Measurements from ENCODE around the gene CDC34.
A peak's percentile ranks its signal among the peaks of the same experiment; 100 is the strongest.

CDC34 gene

DNA sequence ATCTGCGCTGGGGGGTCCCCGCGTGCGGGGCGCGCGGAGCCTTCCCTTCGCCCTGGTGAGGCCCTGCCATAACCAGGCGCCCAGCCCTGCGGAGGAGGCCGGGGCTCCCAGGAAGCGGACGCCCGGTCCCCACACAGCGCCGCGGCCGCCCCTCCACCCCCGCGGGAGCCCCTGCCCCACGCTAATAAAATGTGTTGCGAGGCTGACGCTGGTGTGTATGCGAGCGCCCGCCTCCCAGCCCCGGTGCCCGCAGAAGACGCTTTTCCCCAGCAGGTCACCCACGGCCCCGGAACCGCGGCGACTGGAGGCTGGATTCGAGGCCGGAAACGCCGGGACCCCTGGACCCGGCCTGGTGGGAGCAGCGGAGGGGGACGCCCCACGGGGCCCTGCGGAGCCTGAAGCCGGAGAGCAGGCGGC is 12.1 kb upstream of the CDC34 start:
- DNase-seq (ENCODE audit: low read depth in 1 of 2, low spot score in 1 of 2), result no peak

- DNase-seq (ENCODE audit: low read depth in 1 of 2, low spot score in 1 of 2), result no peak
Observed at GRCh38 chr19:522726-523125, 8.8 kb upstream of the CDC34 start.

DNA sequence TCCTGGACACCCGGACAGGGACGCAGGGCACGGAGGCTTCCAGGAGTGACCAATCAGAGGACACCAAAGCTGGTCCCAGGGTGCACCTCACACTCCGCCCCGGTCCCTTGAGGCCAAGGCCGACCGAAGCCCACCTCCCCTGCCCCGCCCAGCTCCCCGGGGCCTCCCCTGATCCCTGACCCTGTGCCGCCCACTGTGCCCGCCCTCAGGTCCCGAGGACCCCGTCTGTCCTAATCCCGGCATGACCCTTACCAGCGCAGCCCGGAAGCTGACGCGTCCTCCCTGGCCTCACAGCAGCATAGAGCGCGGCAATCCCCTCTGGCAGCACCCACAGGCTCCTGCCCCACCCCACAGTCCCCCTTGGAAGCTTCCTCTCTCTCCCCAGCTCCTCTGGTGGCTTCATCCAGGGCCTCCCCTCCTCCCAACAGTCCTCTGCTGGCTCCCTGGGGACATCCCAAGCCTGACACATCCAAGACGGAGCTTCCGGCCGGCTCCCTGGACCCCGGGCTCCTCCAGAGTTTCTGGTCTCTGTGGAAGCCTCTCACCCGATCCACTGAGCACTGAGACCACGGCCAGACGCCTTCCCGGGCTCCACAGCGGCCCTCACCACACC is 7.4 kb upstream of the CDC34 start:
- DNase-seq (ENCODE audit: low read depth in 1 of 2, low spot score in 1 of 2), result no peak

GRCh38 chr19:525029-525428 is 6.5 kb upstream of the CDC34 start:
- no peak for DNase-seq (ENCODE audit: low read depth in 1 of 2, low spot score in 1 of 2)

DNA sequence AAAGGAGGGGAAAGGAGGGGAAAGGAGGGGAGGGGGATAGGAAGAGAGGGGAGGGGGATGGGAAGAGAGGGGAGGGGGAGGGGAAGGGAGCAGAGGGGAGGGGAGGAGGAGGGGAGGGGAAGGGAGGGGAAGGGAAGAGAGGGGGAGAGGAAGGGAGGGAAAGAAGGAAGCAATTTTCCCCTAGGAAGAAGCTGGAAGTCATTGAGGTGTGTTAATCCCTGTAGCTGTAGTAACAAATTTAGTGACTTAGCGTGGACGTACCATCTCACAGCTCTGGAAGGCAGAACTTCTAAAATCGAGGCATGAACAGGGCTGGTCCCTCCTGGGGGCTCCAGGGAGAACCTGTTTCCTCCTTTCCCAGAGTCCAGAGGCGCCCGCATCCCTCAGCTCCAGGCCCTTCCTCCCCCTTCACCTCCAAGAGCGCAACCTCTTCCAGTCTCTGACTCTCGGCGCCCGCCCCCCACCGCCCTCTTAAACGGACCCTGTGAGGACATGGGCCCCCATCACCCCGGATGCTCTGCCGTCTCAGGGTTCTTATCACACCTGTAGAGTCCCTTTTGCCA is 5.6 kb upstream of the CDC34 start:
- DNase-seq (ENCODE audit: low read depth in 1 of 2, low spot score in 1 of 2), result no peak

- DNase-seq (ENCODE audit: low read depth in 1 of 2, low spot score in 1 of 2), result no peak
Observed at GRCh38 chr19:530134-531008, 1.2 kb upstream of the CDC34 start.

DNA sequence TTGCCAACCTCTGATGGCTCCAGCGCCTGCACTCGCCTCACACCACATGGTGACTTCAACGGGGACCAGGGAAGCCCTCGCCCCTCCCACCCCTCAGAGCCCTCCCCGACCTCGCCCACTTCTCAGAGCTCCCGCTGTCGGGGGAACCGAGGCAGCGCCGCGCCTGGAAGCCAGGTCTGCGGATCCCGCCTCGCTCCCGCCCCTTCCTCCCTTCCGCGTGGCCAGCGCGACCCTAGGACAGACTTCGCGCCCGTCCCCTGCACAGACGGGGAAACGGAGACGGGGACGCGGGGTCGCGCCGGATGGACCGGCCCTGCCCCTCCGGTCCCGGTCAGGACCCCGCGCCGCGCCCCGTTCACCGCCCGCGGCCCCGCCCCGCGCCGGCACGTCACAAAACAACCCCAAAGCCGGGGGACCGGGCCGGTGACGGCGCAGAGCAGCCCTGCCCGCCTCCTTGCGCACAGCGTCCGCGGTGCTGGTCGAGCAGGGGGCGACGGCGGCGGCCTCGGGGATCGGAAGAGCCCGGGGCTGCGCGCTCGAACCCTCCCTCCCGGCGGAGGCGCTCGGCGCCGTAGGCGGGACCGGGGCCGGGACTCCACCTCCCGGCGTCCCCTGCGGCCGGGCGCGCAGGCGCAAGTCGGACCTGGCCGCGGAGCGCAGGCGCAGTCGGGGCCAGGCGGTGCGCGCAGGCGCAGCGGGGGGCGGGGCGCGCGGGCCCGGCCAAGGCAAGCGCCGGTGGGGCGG is 379 bp upstream of the CDC34 start:
- peak; percentile 69 to 80 for DNase-seq (ENCODE audit: low read depth in 1 of 2, low spot score in 1 of 2)

GRCh38 chr19:532561-533363 is 1.2 kb downstream of the CDC34 start:
- peak in 1 of 2 donors; percentile 22 for DNase-seq (ENCODE audit: low read depth in 1 of 2, low spot score in 1 of 2)

GRCh38 chr19:533364-534058 is 2.0 kb downstream of the CDC34 start:
- DNase-seq (ENCODE audit: low read depth in 1 of 2, low spot score in 1 of 2), result no peak

GRCh38 chr19:534088-534487 is 2.5 kb downstream of the CDC34 start:
- no peak for DNase-seq (ENCODE audit: low read depth in 1 of 2, low spot score in 1 of 2)

DNA sequence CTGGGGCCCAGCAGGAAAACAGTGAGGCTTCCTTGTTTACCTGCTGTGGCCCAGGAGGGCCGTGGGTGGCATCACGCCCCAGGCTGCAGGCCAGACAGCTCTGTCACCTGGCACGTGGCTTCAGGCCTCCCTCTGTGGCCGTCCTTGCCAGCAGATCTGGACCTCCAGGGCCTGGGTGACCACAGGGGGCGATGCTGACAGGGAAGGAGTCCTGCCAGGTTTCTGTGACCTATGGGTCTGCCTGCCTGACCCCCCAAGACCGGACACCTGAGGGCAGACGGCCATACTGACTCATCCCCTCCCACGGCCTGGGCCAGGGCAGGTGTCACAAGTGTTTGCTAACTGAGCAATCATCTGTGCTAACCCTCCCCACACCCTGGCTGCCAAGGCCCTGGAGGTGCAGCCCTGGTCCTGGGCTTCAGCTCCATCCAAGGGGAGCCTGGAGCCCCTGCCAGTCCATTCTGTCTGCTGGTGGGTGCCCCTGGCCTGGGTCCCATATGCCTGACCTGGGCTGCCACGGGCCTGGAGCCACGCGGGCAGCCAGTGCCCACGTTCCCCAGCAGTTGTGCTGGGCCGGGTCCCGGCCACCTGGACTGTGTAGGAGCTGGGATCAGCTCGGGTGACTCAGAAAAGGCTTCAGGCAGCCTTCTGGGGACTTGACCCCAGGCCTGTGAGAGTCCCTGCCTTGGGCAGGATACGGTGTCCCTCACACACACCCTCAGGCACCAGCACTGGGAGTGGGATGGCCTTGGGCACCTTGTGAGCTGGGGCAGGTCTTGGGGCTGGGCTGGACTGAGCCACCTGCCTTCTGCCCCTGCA is 3.7 kb downstream of the CDC34 start:
- DNase-seq (ENCODE audit: low read depth in 1 of 2, low spot score in 1 of 2), result no peak

DNA sequence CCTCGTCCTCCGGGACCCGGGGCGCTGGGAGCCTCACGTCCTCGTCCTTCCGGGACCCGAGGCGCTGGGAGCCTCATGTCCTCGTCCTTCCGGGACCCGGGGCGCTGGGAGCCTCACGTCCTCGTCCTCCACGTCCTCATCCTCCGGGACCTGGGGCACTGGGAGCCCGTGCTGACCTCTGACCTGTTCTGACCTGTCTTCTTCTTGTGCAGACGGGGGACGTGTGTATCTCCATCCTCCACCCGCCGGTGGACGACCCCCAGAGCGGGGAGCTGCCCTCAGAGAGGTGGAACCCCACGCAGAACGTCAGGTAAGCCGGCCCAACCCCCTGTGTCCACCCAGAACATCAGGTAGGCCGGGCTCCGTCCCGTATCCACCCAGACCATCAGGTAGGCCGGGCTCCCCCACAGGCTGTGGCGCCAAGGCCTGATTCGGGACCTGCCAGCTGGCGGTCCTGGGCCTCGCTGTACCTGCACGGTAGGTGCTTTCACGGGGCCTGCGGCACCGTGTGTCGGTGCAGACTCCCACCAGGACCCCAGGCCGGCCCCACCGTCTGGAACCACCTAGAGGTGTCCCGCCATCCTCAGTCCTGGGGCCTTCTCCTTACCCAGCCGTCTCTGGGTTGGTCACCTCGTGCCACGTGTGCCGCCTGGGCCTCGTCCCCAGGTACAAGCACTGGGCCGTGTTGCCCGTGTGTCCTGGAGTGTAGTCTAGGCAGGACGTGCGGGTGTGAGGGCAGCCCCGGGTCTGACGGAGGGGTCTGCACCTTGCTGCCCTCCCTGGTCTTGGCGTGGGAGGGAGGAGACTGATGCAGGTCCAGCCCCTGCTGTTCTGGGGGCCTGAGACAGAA is 4.7 kb downstream of the CDC34 start:
- DNase-seq (ENCODE audit: low read depth in 1 of 2, low spot score in 1 of 2), result no peak

DNA sequence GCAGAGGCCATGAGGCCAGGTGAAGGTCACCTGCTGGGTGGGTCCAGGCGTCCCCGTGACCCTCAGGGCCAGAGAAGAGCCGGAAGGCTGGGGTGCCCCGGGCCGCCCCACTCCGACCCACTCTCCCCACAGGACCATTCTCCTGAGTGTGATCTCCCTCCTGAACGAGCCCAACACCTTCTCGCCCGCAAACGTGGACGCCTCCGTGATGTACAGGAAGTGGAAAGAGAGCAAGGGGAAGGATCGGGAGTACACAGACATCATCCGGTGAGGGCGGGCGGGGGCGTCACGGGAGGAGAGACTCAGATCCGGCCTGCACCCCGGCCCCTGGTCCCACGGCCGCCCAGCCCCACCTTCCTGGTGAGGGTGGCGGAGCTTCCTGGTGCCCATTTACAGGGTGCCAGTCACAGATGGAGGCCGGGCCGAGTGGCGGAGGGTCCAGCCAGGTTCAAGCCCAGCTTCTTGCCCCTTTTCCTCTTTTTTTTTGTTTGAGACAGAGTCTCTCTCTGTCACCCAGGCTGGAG is 5.4 kb downstream of the CDC34 start:
- DNase-seq (ENCODE audit: low read depth in 1 of 2, low spot score in 1 of 2), result no peak

DNA sequence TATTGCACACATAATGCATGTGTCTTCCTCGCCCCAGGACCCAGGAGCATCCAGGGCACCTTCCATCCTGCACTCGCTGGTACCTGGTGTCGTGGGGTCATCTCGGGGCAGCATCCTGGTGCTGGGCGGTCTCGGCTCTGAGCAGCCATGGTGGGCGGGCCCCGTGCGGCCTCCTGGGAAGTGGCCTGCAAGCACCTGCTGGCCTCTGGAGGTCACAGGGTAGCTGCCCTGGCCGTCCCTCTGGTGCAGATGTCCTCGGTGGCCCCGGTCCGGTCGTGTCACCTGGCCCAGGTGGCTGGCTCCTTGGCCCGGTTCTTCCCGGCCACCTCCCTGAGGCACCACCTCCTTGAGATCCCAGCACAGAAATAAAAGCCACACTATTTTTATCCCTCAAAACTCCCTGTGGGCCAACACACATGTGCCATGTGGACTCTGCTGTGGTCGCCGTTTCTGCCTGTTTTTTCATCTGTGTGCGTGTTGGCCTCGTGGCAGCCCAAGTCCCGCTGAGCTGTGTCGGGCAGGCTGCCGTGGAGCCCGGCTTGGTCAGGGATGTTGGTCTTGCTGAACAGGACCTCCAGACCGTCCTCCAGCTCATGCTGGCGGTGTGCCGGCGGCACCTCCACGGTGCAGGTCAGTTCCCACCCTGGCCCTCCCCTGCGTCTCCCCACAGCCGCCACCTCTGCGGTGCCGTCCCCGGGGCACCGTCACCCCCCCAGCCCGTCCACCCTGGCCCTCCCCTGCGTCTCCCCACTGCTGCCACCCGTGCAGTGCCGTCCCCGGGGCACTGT is 7.3 kb downstream of the CDC34 start:
- DNase-seq (ENCODE audit: low read depth in 1 of 2, low spot score in 1 of 2), result no peak

GRCh38 chr19:539429-540030 is 8.0 kb downstream of the CDC34 start:
- DNase-seq (ENCODE audit: low read depth in 1 of 2, low spot score in 1 of 2), result no peak

DNA sequence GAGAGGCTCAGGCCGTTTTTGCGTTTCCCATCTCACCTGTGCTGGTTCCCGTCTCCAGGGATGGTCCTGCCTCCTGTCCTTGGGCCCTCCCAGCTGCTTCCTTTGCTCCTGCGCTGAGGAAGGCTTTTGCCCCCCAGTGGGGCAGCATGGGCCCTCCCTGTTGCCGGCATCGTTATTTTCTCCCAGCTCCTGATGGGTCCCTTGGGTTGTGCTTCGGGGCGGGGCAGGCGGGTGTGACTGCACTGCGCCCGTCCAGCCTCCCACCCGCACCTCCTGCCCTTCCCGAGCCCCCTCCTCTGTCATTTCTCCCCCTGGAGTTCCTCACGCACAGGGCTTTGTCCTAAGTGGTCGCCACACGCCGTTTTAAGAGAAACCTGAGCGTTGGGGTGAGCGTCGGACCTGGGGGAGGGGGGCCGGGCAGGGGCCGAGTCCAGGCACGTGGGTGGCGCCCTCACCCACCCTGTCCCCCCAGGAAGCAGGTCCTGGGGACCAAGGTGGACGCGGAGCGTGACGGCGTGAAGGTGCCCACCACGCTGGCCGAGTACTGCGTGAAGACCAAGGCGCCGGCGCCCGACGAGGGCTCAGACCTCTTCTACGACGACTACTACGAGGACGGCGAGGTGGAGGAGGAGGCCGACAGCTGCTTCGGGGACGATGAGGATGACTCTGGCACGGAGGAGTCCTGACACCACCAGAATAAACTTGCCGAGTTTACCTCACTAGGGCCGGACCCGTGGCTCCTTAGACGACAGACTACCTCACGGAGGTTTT is 9.5 kb downstream of the CDC34 start:
- no peak for DNase-seq (ENCODE audit: low read depth in 1 of 2, low spot score in 1 of 2)

All from activated T-helper 1 cell treated with anti-CD3 and anti-CD28 coated beads, Interleukin-2, amount 50 U/mL, for 16 hours (primary cell).